Measurements from ENCODE around the gene SLC35F2.
"Not testable (repeated sequence)": the region's sequence is repeated elsewhere in the genome, so short reads cannot be mapped to it uniquely, and the experiment has no call there.

The SLC35F2 gene, protein sequence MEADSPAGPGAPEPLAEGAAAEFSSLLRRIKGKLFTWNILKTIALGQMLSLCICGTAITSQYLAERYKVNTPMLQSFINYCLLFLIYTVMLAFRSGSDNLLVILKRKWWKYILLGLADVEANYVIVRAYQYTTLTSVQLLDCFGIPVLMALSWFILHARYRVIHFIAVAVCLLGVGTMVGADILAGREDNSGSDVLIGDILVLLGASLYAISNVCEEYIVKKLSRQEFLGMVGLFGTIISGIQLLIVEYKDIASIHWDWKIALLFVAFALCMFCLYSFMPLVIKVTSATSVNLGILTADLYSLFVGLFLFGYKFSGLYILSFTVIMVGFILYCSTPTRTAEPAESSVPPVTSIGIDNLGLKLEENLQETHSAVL

DNA sequence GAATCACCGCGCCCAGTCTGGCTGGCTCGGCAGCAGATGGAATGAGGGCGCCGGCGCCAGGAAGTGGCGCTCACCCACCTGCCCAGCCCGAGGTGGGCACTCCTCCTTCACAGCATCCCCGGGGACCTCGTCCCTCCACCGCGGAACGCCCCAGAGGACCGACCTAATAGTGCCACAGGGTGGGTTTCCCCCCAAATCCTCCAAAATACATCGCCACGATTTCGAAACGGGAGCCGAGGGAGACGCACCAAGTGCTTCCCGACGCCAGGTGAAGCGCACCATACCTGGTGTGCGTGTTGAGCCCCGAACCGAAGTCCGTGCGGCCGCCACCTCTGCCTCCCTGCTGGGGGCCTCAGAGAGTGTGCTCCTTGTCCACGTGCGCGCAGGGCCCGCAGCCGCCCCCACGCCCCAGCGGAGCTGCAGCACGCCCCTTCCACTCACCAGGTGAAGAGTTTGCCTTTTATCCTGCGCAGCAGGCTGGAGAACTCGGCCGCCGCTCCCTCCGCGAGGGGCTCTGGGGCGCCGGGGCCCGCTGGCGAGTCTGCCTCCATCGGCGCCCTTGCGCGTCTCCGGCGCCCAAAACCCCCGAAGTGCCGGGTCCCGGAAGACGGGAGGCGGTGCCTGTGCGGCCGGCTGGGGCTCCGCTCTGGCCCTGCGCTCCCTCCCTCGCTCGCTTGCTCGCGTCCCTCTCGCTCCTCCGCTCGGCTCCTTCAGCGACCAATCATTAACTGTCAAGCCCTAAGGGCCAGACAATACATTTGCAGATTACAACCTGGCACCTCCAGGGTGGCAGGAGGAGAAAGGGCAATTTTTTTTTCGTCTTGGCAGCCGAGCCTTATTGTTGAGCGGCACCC lies at the start of gene SLC35F2:
Gene SLC35F2 (minus strand): TSS at position 571 of the 854 bp plus-strand sequence. CDS start 20 bp downstream, at position 551.
- DNase-seq (ENCODE audit: low read depth in 2 of 2, low spot score in 1 of 2): peak in 1 of 2 donors; percentile 40

DNA sequence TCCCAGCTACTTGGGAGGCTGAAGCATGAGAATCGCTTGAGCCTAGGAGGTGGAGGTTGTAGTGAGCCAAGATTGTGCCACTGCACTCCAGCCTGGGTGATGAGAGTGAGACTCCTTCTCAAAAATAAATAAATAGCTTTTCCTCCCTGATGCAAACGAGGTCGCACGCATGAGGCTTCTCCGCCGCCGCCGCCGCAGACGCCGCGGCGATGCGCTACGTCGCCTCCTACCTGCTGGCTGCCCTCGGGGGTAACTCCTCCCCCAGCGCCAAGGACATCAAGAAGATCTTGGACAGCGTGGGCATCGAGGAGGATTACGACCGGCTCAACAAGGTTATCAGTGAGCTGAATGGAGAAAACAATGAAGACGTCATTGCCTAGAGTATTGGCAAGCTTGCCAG lies 49.6 kb upstream of the SLC35F2 start:
- DNase-seq (ENCODE audit: low read depth in 2 of 2, low spot score in 1 of 2): no peak

DNA sequence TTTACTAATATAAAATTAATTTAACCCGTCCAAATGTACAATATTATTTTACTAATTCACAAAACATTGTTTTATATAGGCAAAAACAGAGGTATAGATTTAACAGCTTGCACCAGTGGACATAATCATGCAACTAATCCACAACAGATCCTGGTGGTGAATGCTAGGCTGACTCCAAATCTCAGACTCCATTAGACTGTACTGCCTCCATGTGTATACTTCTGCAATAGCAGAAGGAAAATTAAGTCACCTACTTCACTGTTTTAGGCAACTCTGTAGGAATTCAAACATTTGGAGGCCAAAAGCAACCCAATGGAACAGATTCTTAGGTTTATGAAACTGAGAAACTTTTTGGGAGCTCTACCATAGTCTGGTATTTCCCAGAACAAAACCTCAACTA lies 39.7 kb upstream of the SLC35F2 start:
- no peak for DNase-seq (ENCODE audit: low read depth in 2 of 2, low spot score in 1 of 2)

DNA sequence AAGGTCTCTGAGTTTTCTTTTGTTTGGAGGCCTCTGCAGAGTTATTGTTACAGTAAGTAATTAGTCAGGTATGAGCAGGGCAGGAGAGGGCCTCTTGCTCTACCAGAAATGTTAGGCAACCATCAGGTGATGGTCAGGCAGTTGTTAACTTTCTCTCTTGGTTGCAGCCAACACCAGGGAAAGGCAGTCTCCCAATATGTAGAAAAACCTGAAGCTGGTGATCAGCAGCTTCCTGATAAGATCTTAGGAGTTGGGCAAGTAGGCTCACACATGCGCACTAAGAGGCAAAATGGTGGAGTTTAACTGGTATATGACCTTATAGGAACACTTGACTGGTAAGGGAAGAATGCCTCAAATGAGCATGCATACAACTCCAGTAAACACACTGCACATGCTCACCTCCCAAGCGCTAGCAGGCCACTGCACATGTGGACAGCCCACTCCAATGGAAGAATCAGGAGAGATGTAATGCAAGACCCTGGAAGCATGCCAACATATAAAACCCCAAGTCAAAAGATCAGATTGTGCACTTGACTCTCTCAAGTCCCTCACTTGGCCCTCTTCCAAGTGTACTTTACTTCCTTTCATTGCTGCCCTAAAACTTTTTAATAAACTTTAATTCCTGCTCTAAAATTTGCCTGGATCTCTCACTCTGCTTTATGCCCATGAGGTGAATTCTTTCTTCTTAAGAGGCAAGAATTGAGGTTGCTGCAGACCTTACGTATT lies 23.7 kb upstream of the SLC35F2 start:
- DNase-seq (ENCODE audit: low read depth in 2 of 2, low spot score in 1 of 2): no peak

DNA sequence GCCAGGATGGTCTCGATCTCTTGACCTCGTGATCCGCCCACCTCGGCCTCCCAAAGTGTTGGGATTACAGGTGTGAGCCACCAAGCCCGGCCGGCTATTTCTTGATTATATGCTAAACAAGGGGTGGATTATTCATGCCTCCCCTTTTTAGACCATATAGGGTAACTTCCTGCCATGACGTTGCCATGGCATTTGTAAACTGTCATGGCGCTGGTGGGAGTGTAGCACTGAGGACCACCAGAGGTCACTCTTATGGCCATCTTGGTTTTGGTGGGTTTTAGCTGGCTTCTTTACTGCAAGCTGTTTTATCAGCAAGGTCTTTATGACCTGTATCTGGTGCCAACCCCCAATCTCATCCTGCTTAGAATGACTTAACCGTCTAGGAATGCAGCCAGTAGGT lies 22.9 kb upstream of the SLC35F2 start:
- not testable (repeated sequence) for DNase-seq (ENCODE audit: low read depth in 2 of 2, low spot score in 1 of 2)

DNA sequence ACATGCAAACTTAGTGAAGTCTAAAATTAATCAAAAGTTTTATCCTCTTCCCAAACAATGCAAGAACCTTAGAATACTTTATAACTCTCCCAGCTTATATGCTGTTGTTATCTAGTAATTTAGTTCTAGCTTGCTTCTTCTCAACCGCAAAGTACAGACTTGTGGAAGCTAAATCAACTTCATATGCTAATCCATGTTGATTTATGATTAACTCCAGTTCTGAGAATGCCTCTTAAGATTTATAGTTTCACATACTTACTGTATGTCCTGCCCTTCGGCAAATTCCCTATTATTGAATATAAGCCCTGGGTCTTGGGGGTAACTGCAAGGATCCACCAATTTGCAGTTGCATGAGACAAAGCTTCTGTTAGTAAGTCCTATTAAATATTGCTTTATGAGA lies 17.6 kb upstream of the SLC35F2 start:
- no peak for DNase-seq (ENCODE audit: low read depth in 2 of 2, low spot score in 1 of 2)

DNA sequence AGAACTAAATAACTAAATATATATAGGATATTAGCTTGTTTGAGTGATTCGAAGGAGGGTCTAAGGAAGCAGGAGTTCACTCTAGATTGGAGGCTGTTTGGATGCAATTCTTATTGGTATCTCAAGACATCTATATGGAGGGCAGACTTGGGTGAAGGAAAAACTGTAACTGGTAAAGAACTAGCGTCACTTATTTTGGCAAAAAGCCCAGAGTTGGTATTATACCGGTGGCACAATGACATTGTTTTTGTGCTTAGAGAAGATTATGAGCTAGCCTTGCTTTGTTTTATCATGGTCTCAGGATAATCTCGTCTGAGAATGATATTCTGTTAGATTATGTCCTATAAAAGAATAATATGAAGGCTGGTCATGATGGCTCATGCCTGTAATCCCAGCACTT lies 6.0 kb upstream of the SLC35F2 start:
- no peak for DNase-seq (ENCODE audit: low read depth in 2 of 2, low spot score in 1 of 2)

DNA sequence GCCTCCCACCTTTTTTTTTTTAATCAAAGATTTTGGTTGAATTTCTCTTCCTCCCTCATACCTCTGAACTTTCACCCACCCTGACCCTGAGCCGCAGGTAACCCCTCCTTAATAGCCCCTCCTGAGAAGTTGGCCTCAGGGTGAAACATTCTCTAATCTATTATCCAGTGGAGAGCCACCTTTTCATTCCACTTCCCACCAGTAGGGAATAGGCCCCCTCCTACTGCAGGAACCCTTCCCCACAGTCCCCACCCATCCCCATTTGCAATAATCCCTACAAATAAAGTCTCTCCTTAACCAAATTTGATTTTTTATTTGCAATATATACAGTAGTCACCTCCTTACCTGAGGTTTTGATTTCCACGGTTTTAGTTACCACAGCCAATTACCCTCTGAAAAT lies 2.1 kb upstream of the SLC35F2 start:
- DNase-seq (ENCODE audit: low read depth in 2 of 2, low spot score in 1 of 2): no peak

DNA sequence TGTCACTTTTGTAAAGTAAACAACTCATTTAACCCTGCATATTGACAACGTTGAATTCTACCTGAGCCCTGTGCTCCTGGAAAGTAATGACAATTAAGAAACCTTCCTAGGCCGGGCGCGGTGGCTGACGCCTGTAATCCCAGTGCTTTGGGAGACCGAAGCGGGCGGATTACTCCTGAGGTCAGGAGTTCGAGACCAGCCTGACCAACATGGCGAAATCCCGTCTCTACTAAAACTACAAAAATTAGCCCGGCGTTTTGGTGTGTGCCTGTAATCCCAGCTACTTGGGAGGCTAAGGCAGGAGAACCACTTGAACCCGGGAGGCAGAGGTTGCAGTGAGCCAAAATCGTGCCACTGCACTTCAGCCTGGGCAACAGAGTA lies 1.6 kb upstream of the SLC35F2 start:
- DNase-seq (ENCODE audit: low read depth in 2 of 2, low spot score in 1 of 2): not testable (repeated sequence)

DNA sequence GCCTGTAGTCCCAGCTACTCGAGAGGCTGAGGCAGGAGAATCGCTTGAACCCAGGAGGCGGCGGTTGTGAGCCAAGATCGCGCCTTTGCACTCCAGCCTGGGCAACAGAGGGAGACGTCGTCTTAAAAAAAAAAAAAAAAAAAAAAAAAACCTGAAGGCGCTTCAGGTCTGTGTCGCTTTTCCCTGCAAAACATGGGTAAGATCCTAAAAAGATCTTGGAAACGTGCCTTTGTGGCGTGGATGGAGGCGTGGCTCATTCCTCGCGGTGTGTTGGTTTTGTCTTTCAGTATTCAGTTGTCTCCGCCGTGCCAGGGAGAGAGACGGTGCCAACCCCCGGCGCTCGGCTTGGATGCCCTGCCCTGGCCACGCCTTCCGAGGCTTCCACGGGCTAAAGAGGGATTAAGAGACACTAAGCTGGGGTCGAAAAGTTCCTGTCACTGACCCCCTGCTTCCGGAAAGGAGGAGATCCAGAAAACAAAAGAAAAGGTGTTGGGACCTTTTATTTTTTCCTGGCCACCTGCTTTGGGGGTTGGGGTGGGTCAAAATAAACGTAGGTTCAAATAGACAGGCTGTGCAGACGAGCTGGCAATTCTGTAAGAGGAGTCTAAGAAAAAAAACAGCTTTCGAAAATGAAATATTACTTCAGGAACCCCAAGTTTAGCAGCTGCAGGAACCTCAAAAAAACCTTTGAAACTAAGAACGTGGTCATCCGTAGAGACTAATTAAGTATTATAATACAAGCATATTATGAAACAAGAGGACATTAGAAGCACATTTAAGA lies 1.1 kb upstream of the SLC35F2 start:
- DNase-seq (ENCODE audit: low read depth in 2 of 2, low spot score in 1 of 2): no peak

DNA sequence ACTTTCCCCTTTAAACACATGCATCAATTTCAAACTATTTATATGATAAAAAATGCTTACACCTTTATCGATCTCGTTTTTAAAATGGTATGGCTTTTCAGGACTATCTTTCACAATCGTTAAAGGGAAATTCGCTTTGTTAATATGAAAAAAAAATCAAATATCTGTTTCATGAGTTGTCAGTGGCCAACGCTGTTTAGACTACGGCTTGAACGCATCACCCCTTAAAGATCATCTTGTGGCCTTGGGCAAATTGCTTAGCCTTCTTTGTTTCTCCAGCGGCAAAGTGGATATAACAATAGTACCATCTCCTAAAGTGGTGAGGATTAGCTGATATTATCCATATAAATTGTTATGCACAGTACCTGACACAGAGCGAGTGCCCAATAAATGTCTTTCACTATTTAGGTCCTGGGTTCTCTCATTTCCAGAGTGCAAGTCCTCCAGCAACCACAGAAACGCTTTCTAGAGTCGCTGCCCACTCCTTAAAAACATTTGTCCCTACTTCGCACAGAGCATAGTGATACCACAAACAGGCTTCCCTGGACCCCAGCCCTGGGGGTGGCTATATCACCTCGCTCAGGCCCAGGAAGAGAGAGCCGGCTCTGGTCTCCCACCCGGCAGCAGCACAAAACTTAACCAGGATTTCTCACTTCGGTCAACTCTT lies 904 bp downstream of the SLC35F2 start:
- DNase-seq (ENCODE audit: low read depth in 2 of 2, low spot score in 1 of 2): no peak

DNA sequence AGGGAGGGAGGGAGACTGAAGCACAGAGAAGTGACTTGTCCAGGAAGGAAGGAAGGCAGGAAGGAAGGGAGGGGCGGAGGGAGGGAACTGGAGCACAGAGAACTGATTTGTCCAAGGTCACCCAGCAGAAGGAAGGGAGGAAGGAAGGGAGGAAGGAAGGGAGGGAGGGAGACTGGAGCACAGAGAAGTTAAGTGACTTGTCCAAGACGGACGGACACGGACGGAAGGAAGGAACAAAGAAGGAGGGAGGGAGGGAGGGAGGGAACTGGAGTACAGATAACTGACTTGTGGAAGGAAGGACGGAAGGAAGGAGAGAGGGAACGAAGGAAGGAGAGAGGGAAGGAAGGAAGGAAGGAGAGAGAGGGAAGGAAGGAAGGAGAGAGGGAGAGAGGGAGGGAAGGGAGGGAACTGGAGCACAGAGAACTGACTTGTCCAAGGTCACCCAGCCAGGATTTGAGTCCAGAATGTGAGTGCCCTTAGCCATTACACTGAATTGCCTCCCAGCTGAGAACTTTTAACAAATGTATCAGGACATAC lies 1.5 kb downstream of the SLC35F2 start:
- no peak for DNase-seq (ENCODE audit: low read depth in 2 of 2, low spot score in 1 of 2)

DNA sequence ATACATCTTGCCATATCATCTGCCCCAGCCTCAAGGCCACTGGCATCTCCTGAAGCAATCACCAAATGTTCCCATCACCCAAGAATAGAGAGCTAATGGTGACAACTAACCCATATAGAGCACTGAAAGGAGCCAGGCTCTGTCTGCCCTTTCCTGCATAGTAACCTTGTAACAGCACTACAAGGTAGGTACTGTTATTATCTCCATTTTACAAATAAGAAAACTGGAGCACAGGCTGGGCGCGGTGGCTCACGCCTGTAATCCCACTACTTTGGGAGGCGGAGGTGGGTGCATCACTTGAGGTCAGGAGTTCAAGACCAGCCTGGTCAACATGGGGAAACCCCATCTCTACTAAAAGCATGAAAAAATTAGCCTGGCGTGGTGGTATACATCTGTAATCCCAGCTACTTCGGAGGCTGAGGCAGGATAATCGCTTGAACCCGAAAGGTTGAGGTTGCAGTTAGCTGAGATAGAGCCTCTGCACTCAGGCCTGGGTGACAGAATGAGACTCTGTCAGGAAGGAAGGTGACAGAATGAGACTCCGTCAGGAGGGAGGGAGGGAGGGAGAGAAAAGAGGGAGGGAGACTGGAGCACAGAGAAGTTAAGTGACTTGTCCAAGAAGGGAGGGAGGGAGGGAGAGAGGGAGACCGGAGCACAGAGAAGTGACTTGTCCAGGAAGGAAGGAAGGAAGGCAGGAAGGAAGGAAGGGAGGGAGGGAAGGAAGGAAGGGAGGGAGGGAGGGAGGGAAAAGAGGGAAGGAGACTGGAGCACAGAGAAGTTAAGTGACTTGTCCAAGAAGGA lies 2.2 kb downstream of the SLC35F2 start:
- DNase-seq (ENCODE audit: low read depth in 2 of 2, low spot score in 1 of 2): no peak

DNA sequence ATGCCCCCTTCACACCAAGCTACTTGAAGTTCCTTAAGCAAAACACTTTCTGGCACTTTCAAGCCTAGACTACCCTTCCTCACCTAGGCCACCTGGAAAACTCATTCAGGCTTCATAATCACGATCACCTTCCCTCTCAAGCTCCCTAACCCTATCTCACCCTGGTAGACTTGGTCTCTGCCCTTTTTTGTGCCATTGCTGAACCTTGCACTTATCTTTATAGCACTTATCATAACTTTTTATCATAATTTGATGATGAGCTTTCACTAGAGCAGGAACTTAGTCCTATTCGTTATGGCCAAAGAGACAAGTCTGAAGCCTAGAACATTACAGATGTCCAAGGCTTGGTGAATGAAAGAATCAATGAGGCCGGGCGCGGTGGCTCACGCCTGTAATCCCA lies 5.5 kb downstream of the SLC35F2 start:
- no peak for DNase-seq (ENCODE audit: low read depth in 2 of 2, low spot score in 1 of 2)

DNA sequence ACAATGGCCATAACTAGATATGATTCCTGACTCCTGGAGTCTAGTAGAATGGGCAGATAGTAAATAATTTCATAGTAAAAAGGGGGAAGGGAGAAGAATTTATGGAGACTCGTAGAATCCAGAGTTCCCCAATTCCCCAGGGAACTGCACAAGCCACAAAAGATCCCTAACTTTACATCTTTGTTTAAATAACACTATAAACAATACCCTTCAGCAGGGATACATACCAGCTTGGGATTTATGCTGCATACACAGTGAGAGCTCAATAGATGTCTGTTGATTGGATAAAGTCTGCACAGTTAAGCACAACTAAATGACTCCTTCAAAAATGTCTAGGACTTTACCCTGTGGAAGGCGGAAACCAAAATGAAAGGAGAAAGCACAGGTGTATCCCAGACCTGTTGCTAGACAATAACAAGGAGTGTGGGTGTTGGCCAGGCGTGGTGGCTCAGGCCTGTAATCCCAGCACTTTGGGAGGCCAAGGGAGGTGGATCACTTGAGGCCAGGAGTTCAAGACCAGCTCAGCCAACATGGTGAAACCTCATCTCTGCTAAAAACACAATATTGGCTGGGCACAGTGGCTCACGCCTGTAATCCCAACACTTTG lies 6.8 kb downstream of the SLC35F2 start:
- no peak for DNase-seq (ENCODE audit: low read depth in 2 of 2, low spot score in 1 of 2)

DNA sequence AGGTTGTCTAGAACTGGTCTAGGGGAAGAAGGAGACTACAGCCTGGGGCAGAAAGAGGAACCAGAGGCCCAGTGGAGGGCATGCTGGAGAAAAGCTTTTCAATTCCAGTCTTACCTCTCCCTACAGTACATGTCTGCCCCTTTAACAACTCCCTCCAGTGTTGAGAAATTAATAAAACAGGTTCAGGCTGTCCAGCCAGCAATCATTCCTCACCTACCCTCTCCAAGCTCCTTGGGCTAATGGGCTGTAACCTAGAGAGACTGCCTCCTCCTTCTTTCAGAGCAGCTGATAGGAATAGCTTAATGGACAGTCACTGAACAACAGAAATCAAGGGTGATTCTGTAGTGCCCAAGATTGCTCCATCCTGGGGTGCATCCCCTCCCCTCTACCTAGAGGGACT lies 8.8 kb downstream of the SLC35F2 start:
- no peak for DNase-seq (ENCODE audit: low read depth in 2 of 2, low spot score in 1 of 2)

DNA sequence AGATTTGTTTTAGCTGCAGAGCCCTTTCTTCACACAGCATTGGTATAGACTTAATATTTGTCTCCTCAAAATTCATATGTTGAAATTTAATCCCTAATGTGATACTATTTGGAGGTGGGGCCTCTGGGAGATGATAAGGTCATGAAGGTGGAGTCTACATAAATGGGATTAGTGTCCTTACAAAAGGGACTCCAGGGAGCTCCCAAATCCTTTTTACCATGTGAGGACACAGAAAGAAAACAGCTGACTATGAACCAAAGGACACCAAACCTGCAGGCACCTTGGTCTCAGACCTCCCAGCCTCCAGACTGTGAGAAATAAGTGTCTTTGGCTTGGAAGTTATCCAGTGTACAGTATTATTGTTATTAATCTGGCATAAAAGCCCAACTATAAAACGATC lies 10.2 kb downstream of the SLC35F2 start:
- no peak for DNase-seq (ENCODE audit: low read depth in 2 of 2, low spot score in 1 of 2)

DNA sequence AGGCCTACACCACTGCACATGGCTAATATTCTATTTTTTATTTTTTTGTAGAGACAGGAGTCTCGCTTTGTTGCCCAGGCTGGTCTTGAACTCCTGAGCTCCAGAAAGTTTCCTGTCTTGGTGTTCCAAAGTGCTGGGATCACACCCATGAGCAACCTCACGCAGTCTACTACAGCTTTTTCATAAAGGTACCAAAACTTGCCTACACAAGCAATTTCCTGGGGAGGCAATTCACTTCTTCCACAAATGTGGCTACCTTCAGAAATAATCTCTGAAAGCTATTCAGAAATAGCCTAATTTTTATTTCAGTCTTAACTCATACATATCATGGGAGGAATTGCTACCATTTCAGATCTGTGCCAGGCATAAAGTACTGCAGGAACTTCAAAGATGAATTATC lies 11.4 kb downstream of the SLC35F2 start:
- no peak for DNase-seq (ENCODE audit: low read depth in 2 of 2, low spot score in 1 of 2)

DNA sequence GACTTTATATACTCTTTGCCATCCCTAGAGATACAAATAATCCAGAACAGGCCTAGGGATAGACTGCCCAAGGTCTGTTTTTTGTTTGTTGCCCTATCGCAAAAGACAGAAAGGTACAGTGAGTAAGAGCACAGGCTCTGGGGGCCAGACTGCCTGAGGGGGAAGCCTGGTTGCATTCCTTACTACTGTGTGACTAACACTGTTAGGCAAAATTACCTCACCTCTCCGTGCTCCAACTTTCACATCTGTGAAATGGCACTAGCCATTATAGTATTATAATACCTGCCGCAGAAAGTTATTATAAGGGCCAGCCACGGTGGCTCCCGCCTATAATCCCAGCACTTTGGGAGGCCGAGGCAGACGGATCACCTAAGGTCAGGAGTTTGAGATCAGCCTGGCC lies 14.5 kb downstream of the SLC35F2 start:
- no peak for DNase-seq (ENCODE audit: low read depth in 2 of 2, low spot score in 1 of 2)

Measured in stimulated activated CD8-positive, alpha-beta memory T cell treated with anti-CD3 and anti-CD28 coated beads, Interleukin-4, amount 100 ng/mL, for 1 hour (primary cell).